ENCODE measurements around the gene FSTL5. TPM values are rescaled to one million over a fixed set of nuclear protein-coding genes. Genes with fewer than 3 reads are reported as not detected.

Gene FSTL5
- total RNA-seq, 1 experiment from 2014 or later, result 0.02 TPM

GRCh38 chr4:161345741-161346140, 818.1 kb downstream of the FSTL5 start:
- no peak for DNase-seq (ENCODE audit: low read depth)

GRCh38 chr4:161343569-161343950, 820.2 kb downstream of the FSTL5 start:
- DNase-seq (ENCODE audit: low read depth), result no peak

GRCh38 chr4:161342881-161343568, 820.8 kb downstream of the FSTL5 start:
- no peak for DNase-seq (ENCODE audit: low read depth)

DNA sequence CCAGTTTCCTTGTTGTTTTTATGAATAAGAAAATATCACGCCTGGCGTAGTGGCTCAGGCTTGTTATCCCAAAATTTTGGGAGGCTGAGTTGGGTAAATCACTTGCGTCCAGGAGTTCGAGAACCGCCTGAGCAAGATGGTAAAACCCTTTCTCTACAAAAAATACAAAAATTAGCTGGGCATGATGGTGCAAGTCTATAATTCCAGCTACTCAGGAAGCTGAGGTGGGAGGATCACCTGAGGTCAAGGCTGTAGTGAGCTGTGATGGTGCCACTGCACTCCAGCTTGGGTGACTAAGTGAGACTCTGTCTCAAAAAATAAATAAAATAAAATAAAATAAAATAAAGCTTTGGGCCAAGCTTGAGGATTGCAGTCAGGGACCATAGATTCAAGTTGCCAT, 827.2 kb downstream of the FSTL5 start:
- no peak for DNase-seq (ENCODE audit: low read depth)

GRCh38 chr4:161336016-161336530, 827.7 kb downstream of the FSTL5 start:
- no peak for DNase-seq (ENCODE audit: low read depth)
